SIG-M5 (cell line): ENCODE results near the gene MSH4.
"Not testable (repeated sequence)": the region's sequence is repeated elsewhere in the genome, so short reads cannot be mapped to it uniquely, and the experiment has no call there.

Experiments used
- DNase-seq: peaks from one replicate; lab custom pipeline; 2025; lab: John Stamatoyannopoulos, UW

MSH4 gene

GRCh38 chr1:75797273-75797588, 549 bp downstream of the MSH4 start:
- no peak for DNase-seq

DNA sequence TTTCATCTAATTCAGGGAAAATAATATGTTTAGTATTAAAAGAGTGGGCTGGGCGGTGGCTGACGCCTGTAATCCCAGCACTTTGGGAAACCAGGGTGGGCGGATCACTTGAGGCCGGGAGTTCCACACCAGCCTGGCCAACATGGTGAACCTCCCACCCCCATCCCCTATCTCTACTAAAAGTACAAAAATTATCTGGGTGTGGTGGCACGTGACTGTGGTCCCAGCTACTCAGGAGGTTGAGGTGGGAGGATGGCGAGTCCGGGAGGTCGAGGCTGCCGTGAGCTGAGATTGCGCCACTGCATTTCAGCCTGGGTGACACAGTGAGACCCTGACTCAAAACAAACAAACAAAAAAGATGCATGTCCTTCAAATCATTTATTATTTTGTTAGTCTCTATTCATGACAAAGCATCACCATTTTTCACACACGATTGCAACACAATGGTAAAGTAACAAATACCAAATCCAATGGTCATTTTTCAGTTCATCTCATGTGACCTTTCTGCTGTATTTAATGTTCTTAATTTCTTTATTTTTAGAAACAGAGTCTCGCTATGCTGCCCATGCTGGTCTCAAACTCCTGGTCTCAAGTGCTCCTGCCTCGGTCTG, 1.0 kb downstream of the MSH4 start:
- DNase-seq: no peak

- not testable (repeated sequence) for DNase-seq
Observed at GRCh38 chr1:75801480-75801879, 4.8 kb downstream of the MSH4 start.

DNA sequence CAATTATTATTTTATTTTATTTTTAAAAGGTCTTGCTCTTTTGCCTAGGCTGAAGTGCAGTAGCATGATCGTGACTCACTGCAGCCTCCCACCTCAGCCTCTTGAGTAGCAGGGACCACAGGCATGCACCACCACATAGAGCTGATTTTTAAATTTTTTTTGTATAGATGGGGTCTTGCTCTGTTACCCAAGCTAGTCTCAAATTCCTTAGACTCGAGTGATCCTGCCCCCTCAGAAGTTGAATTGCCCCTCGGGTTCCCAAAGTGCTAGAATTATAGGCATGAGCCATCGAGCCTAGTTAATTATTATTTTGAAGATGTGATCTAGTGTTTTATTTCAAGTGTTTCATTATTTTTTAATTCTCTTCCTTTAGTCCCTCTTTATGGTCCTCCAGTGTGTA, 12.2 kb downstream of the MSH4 start:
- no peak for DNase-seq

GRCh38 chr1:75810113-75810512, 13.4 kb downstream of the MSH4 start:
- DNase-seq: not testable (repeated sequence)

DNA sequence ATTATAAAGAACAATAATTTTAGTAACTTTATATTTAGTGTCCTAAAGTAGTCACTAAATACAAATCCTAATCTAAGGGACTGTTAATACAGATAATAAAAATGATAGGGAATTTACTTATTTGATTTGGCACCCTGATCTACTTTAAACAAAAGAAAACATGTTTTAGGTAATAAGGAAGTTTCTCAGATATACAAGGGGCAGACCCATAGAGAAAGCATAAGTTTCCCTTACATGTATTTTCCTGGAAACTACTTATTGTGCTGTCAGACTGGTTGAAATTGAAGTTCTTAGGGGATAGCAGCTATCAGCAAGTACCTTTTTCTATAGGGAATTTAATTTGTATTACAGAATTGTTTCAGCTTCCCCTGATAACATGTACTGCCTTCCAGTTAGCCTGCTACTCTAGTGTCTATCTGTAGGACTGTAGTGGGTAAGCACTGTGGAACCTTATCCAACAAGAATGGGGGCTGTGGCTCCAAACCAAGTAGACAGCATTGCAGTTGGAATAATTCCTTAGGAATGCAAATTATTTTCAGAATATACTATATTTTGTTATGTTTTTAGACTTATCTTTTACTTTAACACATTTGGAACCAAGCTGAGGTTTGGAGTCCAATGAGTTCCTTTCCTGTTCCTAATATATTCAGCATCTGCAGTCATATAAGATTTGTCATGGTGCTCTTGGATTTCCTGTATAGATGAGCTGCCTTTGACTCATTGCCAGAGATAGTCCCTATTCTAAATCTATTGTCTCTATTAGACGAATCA, 14.7 kb downstream of the MSH4 start:
- no peak for DNase-seq

DNA sequence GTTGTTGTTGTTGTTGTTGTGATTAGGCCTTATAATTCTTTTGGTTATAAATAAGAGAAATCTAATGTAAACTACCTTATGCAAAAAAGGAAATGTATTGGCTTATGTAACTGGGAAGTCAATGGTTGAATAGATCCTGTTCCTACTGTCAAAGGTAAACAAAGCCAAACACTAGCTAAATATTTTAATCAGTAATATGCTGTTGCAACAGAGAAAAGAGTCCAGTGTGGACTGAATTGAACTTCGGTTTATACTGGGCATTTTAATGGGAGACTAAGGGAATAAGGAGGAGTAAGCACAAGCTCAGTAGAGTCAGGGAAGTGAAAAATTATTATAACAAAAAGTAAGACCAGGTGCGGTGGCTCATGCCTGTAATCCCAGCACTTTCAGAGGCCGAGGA, 15.4 kb downstream of the MSH4 start:
- DNase-seq: no peak

DNA sequence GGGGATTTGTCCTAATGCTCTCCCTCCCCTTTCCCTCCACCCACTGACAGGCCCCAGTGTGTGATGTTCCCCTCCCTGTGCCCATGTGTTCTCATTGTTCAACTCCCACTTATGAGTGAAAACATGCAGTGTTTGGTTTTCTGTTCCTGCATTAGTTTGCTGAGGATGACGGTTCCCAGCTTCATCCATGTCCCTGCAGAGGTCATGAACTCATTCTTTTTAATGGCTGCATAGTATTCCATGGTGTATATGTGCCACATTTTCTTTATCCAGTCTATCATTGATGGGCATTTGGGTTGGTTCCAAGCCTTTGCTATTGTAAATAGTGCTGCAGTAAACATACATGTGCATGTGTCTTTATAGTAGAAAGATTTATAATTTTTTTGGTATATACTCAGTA, 26.9 kb downstream of the MSH4 start:
- not testable (repeated sequence) for DNase-seq

GRCh38 chr1:75836528-75837100, 39.9 kb downstream of the MSH4 start:
- no peak for DNase-seq

GRCh38 chr1:75838079-75838478, 41.4 kb downstream of the MSH4 start:
- DNase-seq: no peak

DNA sequence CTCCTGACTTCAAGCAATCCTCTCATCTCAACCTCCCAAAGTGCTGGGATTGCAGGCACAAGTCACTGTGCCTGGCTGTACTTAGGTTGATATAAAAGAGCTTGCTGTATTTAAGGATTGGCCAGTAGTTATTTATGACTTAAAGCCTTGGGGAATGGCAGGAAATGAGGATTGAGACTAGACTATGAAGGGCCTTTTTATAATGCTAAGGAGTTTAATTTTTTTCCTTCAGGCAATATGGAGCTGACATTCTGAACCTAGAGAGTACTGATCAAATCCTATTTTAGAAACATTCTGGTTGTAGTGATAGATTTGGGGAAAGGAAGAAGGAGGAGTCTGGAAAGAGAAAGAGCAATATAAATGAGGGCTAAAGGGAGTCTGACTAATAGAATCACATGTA, 44.7 kb downstream of the MSH4 start:
- no peak for DNase-seq

GRCh38 chr1:75845576-75845975, 48.9 kb downstream of the MSH4 start:
- no peak for DNase-seq

DNA sequence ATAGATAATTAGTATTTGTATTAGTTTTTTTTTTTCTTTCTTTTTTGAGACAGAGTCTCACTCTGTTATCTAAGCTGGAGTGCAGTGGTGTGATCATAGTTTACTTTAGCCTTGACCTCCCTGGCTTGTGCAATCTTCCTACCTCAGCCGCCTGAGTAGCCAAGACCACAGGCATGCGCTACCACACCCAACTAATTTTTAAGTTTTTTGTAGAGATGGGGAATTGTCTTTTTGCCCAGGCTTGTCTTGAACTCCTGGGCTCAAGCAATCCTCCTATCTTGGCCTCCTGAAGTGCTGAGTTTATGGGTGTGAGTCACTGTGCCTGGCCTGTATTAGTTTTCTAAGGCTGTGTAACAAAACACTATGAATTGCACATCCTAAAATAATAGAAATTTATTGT, 58.3 kb downstream of the MSH4 start:
- DNase-seq: no peak

DNA sequence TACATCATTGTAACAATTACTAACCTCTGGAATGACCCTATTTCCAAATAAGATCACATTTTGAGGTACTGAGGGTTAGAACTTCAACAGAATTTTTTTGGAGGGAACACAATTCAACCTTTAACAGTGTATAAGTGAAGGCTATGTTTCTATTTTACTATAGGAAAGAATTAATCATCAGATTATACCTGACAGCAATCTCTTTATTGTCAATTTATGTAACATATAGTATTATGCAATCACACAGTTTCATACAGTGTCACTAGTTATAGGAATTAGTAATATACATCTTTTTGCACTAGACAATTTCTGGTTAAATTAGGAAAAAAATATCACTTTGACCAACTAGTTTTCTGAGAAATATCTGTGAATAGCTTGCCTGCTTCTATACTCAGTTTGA, 59.1 kb downstream of the MSH4 start:
- DNase-seq: no peak

DNA sequence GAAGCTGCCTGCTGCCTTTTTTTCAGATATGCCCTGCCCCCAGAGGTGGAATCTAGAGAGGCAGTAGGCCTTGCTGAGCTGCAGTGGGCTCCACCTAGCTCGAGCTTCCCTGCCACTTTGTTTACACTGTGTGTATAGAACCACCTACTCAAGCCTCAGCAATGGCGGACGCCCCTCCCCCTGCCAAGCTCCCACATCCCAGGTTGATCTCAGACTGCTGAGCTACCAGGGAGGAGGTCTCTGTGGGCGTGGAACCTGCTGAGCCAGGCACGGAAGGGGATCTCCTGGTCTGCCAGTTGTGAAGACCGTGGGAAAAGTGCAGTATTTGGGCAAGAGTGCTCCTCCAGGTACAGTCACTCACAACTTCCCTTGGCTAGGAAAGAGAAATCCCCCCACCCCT, 65.1 kb downstream of the MSH4 start:
- DNase-seq: no peak

DNA sequence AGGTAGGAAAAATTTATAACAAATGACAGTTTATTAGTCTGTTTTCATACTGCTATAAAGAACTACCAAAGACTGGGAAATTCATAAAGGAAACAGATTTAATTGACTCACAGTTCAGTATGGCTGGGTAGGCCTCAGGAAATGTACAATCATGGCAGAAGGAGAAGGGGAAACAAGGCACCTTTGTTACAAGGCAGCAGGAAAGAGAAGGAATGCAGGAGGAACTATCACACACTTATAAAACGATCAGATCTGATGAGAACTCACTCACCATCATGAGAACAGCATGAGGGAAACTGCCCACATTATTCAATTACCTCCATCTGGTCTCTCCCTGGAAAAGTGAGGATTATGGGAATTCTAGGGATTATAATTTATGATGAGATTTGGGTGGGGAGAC, 74.3 kb downstream of the MSH4 start:
- DNase-seq: no peak

DNA sequence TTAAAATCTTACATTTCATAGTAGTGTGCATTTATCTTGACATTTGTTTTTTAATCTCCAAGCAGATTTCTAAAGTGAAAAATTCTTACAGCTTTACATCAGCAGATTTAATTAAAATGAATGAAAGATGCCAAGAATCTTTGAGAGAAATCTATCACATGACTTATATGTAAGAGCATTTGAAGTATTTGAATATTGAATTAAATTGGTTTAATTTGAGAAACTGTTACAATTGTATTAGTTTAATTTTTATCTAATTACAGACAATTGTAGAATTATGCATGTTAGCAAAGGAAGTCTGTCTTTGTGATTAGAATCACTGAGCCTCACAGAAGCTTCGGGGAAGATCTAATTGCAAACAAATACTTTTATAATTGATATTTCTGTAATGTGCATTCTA, 83.3 kb downstream of the MSH4 start:
- no peak for DNase-seq

- DNase-seq: no peak
Observed at GRCh38 chr1:75884437-75884836, 87.8 kb downstream of the MSH4 start.

DNA sequence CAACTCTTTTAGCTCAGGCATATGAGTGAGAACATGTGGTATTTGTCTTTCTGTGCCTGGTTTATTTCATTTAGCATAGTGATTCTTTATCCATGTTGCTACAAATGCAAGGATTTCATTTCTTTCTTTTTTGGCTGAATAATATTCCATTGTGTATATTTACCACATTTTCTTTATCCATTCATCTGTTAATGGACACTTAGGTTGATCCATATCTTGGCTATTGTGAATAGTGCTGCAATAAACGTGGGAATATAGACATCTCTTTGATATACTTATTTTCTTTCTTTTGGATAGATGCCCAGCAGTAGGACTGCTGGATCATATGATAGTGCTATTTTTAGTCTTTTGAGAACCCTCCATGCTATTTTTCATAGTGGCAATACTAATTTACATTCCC, 104.7 kb downstream of the MSH4 start:
- no peak for DNase-seq

DNA sequence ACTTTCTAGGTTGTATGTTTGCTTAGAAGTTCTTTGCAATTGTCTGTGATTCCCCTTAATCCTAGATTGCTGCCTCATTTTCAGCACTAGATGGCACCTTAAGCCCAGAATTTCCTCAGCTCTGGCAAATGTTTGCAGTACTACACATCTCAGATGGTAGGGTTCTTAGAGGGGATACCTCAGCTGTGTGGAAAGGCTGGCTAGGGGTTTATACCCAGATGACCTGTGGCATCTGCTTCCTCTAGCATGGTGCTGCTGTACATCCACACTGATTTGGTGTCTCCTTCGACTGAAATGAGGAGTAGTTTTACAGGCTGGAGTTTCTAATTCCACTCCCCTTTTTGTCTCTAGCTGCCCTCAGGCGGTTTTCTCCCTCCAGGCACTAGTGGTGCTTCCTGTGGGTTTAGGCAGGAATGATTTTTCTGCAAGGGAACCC, 112.1 kb downstream of the MSH4 start:
- DNase-seq: no peak

DNA sequence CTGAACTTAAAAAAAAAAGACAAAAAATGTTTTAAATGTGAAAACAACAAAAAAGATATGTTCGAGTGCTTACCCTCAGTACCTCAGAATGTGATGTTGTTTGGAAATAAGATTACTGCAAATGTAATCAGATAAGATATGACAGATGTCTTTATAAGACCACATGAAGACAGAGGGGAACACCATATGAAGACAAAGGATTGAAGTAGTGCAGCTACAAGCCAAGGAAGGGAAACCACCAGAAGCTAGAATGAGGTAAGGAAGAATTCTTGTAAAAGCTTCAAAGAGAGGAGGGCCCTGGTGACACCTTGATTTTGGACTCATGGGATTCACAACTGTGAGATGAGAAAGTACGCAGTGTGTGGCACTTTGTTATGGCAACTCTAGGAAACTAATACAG, 120.2 kb downstream of the MSH4 start:
- no peak for DNase-seq

GRCh38 chr1:75922698-75923097, 126.0 kb downstream of the MSH4 start:
- no peak for DNase-seq

DNA sequence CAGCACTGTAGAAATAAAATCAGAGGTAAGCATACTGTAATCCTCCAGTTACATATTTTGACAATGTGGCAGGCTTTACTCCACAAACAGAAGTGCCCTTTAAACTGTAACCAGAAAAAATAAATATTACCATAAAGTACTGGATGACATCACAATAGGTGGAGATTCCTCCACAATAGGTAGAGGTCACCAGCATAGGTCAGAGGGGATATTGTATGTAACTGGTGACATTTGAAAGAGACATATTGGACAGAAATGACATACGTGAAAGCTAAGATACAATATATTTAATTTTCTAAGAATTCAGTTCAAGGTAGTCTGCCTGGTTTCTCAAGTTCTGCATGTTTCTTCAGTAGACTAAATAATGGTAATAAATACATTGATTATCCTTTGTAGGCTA, 135.6 kb downstream of the MSH4 start, which contains the start of gene ASB17:
Gene ASB17, minus strand, starts transcription at position 101 of the 400 bp plus-strand sequence. CDS start 113 bp downstream, outside the sequence.
- DNase-seq: no peak

DNA sequence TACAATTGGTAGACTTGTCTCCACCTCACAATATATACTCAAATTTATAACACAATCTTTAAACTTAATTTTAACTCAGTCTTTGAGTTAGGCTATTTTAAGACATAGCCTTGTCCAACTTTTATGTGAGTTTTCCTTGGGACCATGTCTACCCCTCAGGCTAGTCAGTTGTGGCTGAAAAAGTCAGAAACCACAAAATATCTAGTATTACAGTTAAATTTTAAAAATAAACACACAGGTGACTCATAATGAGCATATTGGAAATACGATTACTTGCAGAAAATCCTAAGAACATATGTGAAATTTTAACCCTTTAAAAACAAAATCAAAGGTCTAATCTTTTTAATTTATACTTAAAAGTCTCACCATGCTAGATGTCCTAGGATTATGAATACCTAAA, 140.4 kb downstream of the MSH4 start:
- DNase-seq: no peak
